BLaER1 treated with 17β-estradiol and CSF1 and Interleukin-3, amounts not matched to agents 10 nM and 100 nM (cell line): ENCODE results near the gene PEX16.

Source experiments
- H3K27ac ChIP-seq, 11 experiments: shearing (Covaris generic); formaldehyde crosslinking; 2 replicates each; pipeline ENCODE4 v1.8.1; 2022
- H3K27me3 ChIP-seq, 11 experiments: shearing (Covaris generic); formaldehyde crosslinking; 2 replicates each; pipeline ENCODE4 v1.8.1; 2022
- H3K36me3 ChIP-seq, 11 experiments: shearing (Covaris generic); formaldehyde crosslinking; 2 replicates each; pipeline ENCODE4 v1.8.1; 2022
- H3K4me1 ChIP-seq, 10 experiments: shearing (Covaris generic); formaldehyde crosslinking; 2 replicates each; pipeline ENCODE4 v1.8.1; 2022
- H3K4me2 ChIP-seq, 11 experiments: shearing (Covaris generic); formaldehyde crosslinking; 2 replicates each; pipeline ENCODE4 v1.8.1; 2022
- H3K4me3 ChIP-seq, 10 experiments: shearing (Covaris generic); formaldehyde crosslinking; 2 replicates each; pipeline ENCODE4 v1.8.1; 2022
- H3K9ac ChIP-seq, 11 experiments: shearing (Covaris generic); formaldehyde crosslinking; 2 replicates each; pipeline ENCODE4 v1.8.1; 2022
- H3K9me3 ChIP-seq, 11 experiments: shearing (Covaris generic); formaldehyde crosslinking; replicated peaks in 1 of 11; 2 replicates each; pipeline ENCODE4 v1.8.1; 2022
- H4K20me1 ChIP-seq, 11 experiments: shearing (Covaris generic); formaldehyde crosslinking; 2 replicates each; pipeline ENCODE4 v1.8.1; 2022
- Cebpa-rat ChIP-seq, 11 experiments: shearing (Covaris generic); IDR thresholded peaks; 2 replicates each; pipeline ENCODE4 v1.8.1; 2022

The PEX16 gene

DNA sequence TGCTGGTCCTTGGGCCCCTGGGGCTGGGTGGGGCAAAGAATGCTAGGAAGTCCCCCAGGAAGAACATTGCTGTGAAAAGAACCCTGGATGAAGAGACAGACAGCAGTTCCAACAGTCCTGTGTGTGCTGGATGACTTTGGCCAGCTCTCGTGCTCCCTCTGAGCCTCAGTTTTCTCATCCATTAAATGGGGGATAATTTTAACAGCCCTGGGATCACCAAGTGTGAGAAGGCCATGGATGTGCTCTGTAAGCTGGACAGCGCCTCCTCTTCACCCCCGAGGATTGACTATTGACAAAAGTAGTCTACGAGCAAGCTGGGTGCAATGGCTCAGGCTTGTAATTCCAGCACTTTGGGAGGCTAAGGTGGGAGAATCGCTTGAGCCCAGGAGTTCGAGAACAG lies 7.2 kb upstream of the PEX16 start:
- H3K27me3 ChIP-seq = peaks cover 36 to 55% (median 45%) of the 10 kb centered on the region in 11 experiments
- H3K9me3 ChIP-seq = no peaks in the 10 kb centered on the region
- H3K4me3 ChIP-seq = no peak overlapping the region
- peak overlapping the region in 1 of 11 experiments; percentile 16; a peak in 1 of 22 replicates for H3K9ac ChIP-seq
- H4K20me1 ChIP-seq = peaks cover 0 to 35% (median 4%) of the 10 kb centered on the region in 11 experiments; a peak in 9 of 22 replicates
- H3K36me3 ChIP-seq = peaks cover 0 to 9% (median 0%) of the 10 kb centered on the region in 11 experiments; a peak in 1 of 22 replicates
- H3K4me2 ChIP-seq = peak overlapping the region in 7 of 11 experiments; percentile 90 to 99 (median 93); a peak in 5 of 22 replicates
- no peak for TF ChIP-seq Cebpa-rat (IDR thresholded peaks at IDR 0.05)
- peaks cover 35 to 99% (median 86%) of the 10 kb centered on the region in 10 experiments for H3K4me1 ChIP-seq
- H3K27ac ChIP-seq = no peak overlapping the region; a peak in 2 of 22 replicates

DNA sequence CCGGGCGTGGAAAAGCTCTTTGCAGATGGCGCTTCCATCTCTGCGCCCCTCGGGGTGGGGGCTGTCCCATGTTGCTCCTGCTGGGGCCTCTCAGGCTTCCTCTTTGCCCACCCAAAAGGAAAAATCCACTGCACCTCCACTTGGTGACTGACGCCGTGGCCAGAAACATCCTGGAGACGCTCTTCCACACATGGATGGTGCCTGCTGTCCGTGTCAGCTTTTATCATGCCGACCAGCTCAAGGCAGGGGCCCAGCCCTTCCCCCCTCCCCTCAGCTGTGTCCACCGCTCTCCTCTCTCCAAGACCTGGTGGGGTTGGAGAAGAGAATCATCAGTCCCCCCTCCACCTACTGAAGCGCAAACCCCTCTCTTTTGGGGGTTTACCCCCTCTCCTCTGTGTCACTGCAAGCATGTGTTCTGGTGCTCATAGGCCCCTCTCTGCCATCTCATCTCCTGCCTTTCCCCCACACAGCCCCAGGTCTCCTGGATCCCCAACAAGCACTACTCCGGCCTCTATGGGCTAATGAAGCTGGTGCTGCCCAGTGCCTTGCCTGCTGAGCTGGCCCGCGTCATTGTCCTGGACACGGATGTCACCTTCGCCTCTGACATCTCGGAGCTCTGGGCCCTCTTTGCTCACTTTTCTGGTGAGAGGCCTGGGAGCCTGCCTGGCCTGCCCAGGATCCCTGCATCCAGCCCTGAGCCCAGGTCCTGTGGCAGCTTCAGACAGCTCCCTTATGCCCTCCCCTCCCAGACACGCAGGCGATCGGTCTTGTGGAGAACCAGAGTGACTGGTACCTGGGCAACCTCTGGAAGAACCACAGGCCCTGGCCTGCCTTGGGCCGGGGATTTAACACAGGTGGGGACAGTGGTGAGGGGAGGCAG lies 6.6 kb upstream of the PEX16 start:
- Histone ChIP-seq H3K4me1 (peaks cover 28 to 99% (median 84%) of the 10 kb centered on the region in 10 experiments), H4K20me1 (peaks cover 0 to 32% (median 0%) of the 10 kb centered on the region in 11 experiments; a peak in 8 of 22 replicates), H3K27ac (peak overlapping the region in 6 of 11 experiments; percentile 4 to 53 (median 32); a peak in 8 of 22 replicates), H3K36me3 (peaks cover 0 to 9% (median 0%) of the 10 kb centered on the region in 11 experiments; a peak in 1 of 22 replicates), H3K4me2 (peak overlapping the region; percentile 66 to 99 (median 91)), H3K9ac (peak overlapping the region in 3 of 11 experiments; percentile 16 to 60 (median 27); a peak in 3 of 22 replicates), H3K4me3 (peak overlapping the region in 4 of 10 experiments; percentile 24 to 57 (median 40); a peak in 3 of 20 replicates), H3K9me3 (no peaks in the 10 kb centered on the region), H3K27me3 (peaks cover 36 to 56% (median 47%) of the 10 kb centered on the region in 11 experiments)
- no peak for TF ChIP-seq Cebpa-rat (IDR thresholded peaks at IDR 0.05)

DNA sequence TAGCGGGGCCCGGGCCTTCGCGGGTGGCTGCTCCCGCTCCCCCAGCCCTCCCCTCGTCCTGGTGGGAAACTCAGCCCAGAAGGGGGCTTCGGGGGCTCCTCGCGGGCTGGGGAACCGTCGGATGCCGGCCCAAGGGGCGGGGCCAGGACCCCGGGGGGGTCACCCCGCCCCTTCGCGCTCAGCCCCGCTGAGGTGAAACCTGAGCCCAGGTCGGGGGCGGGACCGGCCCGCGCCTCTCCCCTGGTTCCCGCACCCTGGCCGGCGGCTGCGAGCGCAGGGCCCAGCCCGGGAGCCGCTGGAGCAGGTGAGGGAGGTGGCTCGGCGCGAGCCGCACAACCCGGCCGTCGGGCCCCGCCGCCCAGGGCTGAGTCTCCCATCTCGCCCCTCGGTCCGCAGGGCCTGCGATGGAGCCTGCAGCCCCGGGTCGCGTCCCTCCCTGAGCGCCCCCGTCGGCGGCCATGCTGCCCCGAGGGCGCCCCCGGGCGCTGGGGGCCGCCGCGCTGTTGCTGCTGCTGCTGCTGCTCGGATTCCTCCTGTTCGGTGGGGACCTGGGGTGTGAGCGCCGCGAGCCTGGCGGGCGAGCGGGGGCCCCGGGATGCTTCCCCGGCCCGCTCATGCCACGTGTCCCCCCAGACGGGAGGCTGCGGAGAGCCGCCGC lies 4.9 kb upstream of the PEX16 start, which contains the start of gene LARGE2:
LARGE2 (plus strand) TSS at position 232 of the 658 bp plus-strand sequence; CDS start at position 459, 227 bp downstream.
- Histone ChIP-seq H3K27me3 (peaks cover 36 to 56% (median 47%) of the 10 kb centered on the region in 11 experiments), H3K4me2 (peak within 1 kb of the TSS; percentile 86 to 99 (median 91)), H3K27ac (peak within 1 kb of the TSS in 9 of 11 experiments; percentile 24 to 76 (median 57); a peak in 17 of 22 replicates), H4K20me1 (peaks cover 0 to 32% (median 0%) of the 10 kb centered on the region in 11 experiments; a peak in 6 of 22 replicates), H3K4me1 (peaks cover 28 to 91% (median 74%) of the 10 kb centered on the region in 10 experiments), H3K9ac (peak within 1 kb of the TSS; percentile 6 to 80 (median 64)), H3K9me3 (no peaks in the 10 kb centered on the region), H3K4me3 (peak within 1 kb of the TSS; percentile 38 to 70 (median 58)), H3K36me3 (peaks cover 0 to 7% (median 0%) of the 10 kb centered on the region in 11 experiments; a peak in 1 of 22 replicates)
- no peak for TF ChIP-seq Cebpa-rat (IDR thresholded peaks at IDR 0.05)

DNA sequence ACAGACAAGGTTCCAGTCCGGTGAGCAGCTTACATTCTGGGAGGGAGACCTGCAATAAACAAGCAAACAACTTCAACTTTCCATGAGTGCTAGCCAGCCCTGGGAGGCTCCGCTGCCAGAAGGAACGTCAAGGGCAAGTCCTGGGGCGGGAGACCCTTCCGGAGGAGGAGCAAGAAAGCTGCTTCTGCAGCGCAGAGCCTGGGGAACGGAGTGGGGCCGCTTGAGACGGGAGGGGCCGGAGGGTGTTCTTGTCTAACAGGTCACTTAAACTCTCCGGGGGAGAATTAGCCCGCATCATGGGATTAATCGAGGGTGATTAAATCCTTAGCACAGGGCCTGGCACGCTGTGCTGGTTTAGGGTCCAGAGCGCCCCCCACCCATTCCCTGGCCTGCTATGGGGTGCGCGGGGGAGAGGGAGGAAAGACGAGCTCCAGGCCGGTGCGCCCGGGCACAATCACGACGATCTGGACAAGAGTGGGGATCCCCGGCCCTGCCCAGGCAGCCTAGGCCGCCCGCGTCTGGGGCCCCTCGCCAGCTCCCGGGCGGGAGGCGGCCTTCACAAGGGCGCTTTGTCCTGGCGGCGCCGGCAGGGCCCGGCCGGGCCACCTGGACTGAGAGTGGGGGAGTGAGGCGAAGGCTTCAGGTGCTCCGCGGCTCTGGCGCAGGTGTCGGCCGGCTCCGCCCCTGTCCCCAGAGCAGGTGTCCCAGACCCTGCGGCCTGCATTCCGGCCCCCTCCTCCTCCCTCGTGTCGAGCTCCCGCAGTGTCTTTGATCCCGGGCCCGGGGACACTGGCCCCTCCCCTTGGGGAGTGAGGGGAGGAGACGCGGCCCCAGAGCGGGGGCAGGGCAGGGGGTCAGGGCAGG lies 4.1 kb upstream of the PEX16 start:
- 0 out of 22 replicates have a peak, but pooled peaks cover 0 to 7% (median 0%) of the 10 kb centered on the region in 11 experiments for H3K36me3 ChIP-seq
- peaks cover 0 to 32% (median 3%) of the 10 kb centered on the region in 11 experiments; a peak in 9 of 22 replicates for H4K20me1 ChIP-seq
- H3K4me2 ChIP-seq = peak overlapping the region; percentile 86 to 99 (median 91)
- H3K27me3 ChIP-seq = peaks cover 36 to 56% (median 47%) of the 10 kb centered on the region in 11 experiments
- peak overlapping the region; percentile 38 to 70 (median 58); a peak in 19 of 20 replicates for H3K4me3 ChIP-seq
- no peaks in the 10 kb centered on the region for H3K9me3 ChIP-seq
- H3K9ac ChIP-seq = peak overlapping the region; percentile 6 to 80 (median 64); a peak in 19 of 22 replicates
- no peak for TF ChIP-seq Cebpa-rat (IDR thresholded peaks at IDR 0.05)
- peaks cover 32 to 87% (median 71%) of the 10 kb centered on the region in 10 experiments for H3K4me1 ChIP-seq
- H3K27ac ChIP-seq = peak overlapping the region in 6 of 11 experiments; percentile 53 to 76 (median 68); a peak in 9 of 22 replicates

DNA sequence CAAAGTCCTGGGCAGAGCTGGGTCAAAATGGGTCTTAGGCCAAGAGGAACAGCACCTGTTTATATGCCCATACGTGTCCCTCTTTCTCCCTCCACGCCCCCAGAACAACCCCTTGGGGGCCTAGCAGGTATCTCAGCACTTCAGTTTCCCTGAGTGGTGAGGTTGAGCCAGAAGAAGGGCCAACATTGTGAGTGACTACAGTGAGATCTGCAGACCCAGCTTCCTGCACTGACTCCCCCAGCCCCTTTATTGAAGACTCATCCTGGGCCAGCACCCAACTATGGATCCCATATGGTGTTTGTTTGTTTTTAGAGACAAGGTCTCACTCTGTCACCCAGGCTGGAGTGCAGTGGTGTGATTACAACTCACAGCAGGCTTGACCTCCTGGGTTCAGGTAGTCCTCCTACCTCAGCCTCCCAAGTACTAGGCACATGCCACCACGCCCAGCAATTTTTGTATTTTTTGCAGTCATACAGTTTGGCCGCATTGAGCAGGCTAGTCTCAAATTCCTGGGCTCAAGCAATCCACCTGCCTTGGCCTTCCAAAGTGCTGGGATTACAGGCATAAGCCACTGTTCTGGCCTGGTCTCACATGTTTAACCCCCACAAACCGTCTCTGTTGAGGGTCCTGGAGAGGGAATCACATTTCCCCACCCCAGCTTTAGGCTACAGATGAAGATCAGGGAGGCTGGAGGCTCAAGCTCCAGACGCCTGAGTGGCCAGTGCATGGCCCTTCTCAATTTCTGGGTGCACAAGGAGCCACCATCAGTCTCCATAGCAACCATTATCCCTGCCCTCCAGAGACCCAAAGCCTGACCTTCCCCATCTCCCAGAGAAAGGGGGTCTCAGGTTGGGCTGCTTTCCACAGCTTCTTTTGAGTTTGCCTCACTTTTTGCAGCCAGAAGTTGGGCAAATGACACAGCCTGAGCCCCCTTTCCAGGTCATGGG lies 3.1 kb upstream of the PEX16 start:
- H3K4me1 ChIP-seq = peaks cover 40 to 87% (median 71%) of the 10 kb centered on the region in 10 experiments
- H3K27me3 ChIP-seq = peaks cover 36 to 56% (median 47%) of the 10 kb centered on the region in 11 experiments
- H3K9me3 ChIP-seq = no peaks in the 10 kb centered on the region
- no peak overlapping the region for H3K4me3 ChIP-seq
- H3K27ac ChIP-seq = no peak overlapping the region
- TF ChIP-seq Cebpa-rat (IDR thresholded peaks at IDR 0.05) = no peak
- H3K4me2 ChIP-seq = peak overlapping the region in 8 of 11 experiments; percentile 86 to 99 (median 92); a peak in 13 of 22 replicates
- H3K9ac ChIP-seq = no peak overlapping the region; a peak in 1 of 22 replicates
- peaks cover 0 to 41% (median 6%) of the 10 kb centered on the region in 11 experiments; a peak in 15 of 22 replicates for H4K20me1 ChIP-seq
- peaks cover 4 to 7% (median 6%) of the 10 kb centered on the region in 11 experiments; a peak in 21 of 22 replicates for H3K36me3 ChIP-seq

DNA sequence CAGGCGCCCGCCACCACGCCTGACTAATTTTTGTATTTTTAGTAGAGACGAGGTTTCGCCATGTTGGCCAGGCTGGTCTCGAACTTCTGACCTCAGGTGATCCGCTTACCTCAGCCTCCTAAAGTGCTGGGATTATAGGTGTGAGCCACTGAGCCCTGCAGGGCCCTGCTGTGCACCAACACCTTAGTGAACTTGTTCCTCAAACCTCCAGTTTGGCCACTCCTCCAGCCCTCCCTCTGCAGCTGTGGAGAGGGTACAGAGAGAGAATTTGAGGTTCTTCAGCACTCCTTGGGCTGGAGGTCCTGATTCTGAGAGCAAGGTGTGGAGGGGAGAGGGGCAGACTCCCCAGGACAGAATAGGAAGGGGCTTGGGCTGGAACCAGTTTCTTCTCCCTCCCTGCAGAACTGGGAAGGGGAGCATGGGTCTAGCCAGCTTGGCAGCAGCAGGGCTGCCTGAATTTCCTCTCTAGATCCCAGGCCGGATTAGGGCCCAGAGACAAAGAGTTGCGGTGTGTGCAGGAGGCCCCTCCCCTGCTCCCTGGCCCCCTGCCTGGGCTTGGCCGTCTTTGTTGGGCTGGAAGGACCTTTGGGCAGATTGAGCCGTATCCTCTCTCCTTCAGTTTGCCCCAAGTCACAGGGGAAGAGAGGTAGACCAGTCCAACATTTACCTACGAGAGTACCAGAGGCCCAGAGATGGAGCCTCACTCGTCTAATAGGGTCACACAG lies 2.3 kb upstream of the PEX16 start:
- H3K27me3 ChIP-seq = peaks cover 36 to 52% (median 47%) of the 10 kb centered on the region in 11 experiments
- H3K36me3 ChIP-seq = peaks cover 13 to 15% (median 14%) of the 10 kb centered on the region in 11 experiments
- H3K4me1 ChIP-seq = peaks cover 40 to 81% (median 71%) of the 10 kb centered on the region in 10 experiments
- H3K9me3 ChIP-seq = no peaks in the 10 kb centered on the region
- peak overlapping the region in 8 of 11 experiments; percentile 79 to 99 (median 94); a peak in 14 of 22 replicates for H3K4me2 ChIP-seq
- H3K9ac ChIP-seq = no peak overlapping the region
- peaks cover 0 to 49% (median 15%) of the 10 kb centered on the region in 11 experiments; a peak in 16 of 22 replicates for H4K20me1 ChIP-seq
- no peak overlapping the region for H3K27ac ChIP-seq
- TF ChIP-seq Cebpa-rat (IDR thresholded peaks at IDR 0.05) = no peak
- H3K4me3 ChIP-seq = no peak overlapping the region
